Measurements from ENCODE around the gene FN1. TPM values are rescaled to one million over a fixed set of nuclear protein-coding genes. Genes with fewer than 3 reads are reported as not detected.

Gene FN1
- total and polyA plus RNA-seq, 2 donors (not counting 1 experiment from before 2014, with no cell fraction given) = 0.05 TPM; not detected in 1

- intact Hi-C loops (cut with micrococcal nuclease) = no loop called here
- ChIA-PET CTCF (no interaction called here), POLR2A (no interaction called here)
- H3K4me1 ChIP-seq (ENCODE audit: control insufficient read depth in 2 of 2, insufficient read depth in 2 of 2, low read length in 2 of 2) = no peaks in the 10 kb centered on the region
- no peaks in the 10 kb centered on the region for H3K9me3 Mint-ChIP-seq (ENCODE audit: insufficient read depth)
- H4K20me1 ChIP-seq (ENCODE audit: control insufficient read depth, insufficient read depth, low read length, poor library complexity, severe bottlenecking) = no peaks in the 10 kb centered on the region
- H3K4me3 Mint-ChIP-seq = no peak overlapping the region
- ATAC-seq (ENCODE audit: low read depth) (no peak), DNase-seq (no peak)
- no peak overlapping the region for H3K4me2 ChIP-seq (replicated peaks; ENCODE audit: low read depth, low read length, poor library complexity, severe bottlenecking)
- no peaks in the 10 kb centered on the region for H3K4me1 Mint-ChIP-seq
- H2AFZ ChIP-seq (ENCODE audit: insufficient read depth, low read depth, low read length, poor library complexity, severe bottlenecking) = no peak overlapping the region
- no peaks in the 10 kb centered on the region for H3K27me3 ChIP-seq (replicated peaks in 1 of 4; ENCODE audit: control extremely low read depth in 1 of 4, control insufficient read depth in 3 of 4, insufficient read depth in 4 of 4, low read length in 3 of 4)
- H3K27me3 Mint-ChIP-seq = no peaks in the 10 kb centered on the region
- peaks cover 0 to 4% of the 10 kb centered on the region in 2 experiments for H3K36me3 ChIP-seq (replicated peaks in 1 of 2; ENCODE audit: control extremely low read depth in 1 of 2, control insufficient read depth in 1 of 2, extremely low read depth in 1 of 2, insufficient read depth in 2 of 2, low read length in 1 of 2)
- no peak overlapping the region for H3K27ac ChIP-seq (ENCODE audit: low read length in 2 of 2)
- no peak overlapping the region for H3K27ac Mint-ChIP-seq
- no peaks in the 10 kb centered on the region for H3K79me2 ChIP-seq (ENCODE audit: control insufficient read depth, insufficient read depth, low read length)
- no peak for TF ChIP-seq EZH2 (IDR thresholded peaks at IDR 0.05; ENCODE audit: borderline replicate concordance, insufficient read depth, low read depth, low read length, poor library complexity, severe bottlenecking)
- TF ChIP-seq, protein P1, sequence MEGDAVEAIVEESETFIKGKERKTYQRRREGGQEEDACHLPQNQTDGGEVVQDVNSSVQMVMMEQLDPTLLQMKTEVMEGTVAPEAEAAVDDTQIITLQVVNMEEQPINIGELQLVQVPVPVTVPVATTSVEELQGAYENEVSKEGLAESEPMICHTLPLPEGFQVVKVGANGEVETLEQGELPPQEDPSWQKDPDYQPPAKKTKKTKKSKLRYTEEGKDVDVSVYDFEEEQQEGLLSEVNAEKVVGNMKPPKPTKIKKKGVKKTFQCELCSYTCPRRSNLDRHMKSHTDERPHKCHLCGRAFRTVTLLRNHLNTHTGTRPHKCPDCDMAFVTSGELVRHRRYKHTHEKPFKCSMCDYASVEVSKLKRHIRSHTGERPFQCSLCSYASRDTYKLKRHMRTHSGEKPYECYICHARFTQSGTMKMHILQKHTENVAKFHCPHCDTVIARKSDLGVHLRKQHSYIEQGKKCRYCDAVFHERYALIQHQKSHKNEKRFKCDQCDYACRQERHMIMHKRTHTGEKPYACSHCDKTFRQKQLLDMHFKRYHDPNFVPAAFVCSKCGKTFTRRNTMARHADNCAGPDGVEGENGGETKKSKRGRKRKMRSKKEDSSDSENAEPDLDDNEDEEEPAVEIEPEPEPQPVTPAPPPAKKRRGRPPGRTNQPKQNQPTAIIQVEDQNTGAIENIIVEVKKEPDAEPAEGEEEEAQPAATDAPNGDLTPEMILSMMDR (IDR thresholded peaks at IDR 0.05) = no peak
- no peak overlapping the region for H3K4me3 ChIP-seq (ENCODE audit: control extremely low read depth in 1 of 5, extremely low read depth in 1 of 5, insufficient read depth in 1 of 5, low read depth in 2 of 5, low read length in 4 of 5)
- H3K9me3 ChIP-seq (ENCODE audit: control extremely low read depth in 1 of 3, control insufficient read depth in 2 of 3, insufficient read depth in 1 of 3, low read length in 2 of 3) = no peaks in the 10 kb centered on the region
- no peak overlapping the region for H3K9ac ChIP-seq (ENCODE audit: low read length)
These were observed 67.4 kb downstream of the FN1 start for GRCh38 chr2:215368493-215368809.

- H3K79me2 ChIP-seq (ENCODE audit: control insufficient read depth, insufficient read depth, low read length) = no peaks in the 10 kb centered on the region
- no peaks in the 10 kb centered on the region for H4K20me1 ChIP-seq (ENCODE audit: control insufficient read depth, insufficient read depth, low read length, poor library complexity, severe bottlenecking)
- peaks cover 0 to 6% of the 10 kb centered on the region in 2 experiments for H3K36me3 ChIP-seq (replicated peaks in 1 of 2; ENCODE audit: control extremely low read depth in 1 of 2, control insufficient read depth in 1 of 2, extremely low read depth in 1 of 2, insufficient read depth in 2 of 2, low read length in 1 of 2)
- H3K4me3 ChIP-seq (ENCODE audit: control extremely low read depth in 1 of 5, extremely low read depth in 1 of 5, insufficient read depth in 1 of 5, low read depth in 2 of 5, low read length in 4 of 5) = no peak overlapping the region
- ChIA-PET POLR2A (no interaction called here), CTCF (no interaction called here)
- no peaks in the 10 kb centered on the region for H3K27me3 Mint-ChIP-seq
- no peaks in the 10 kb centered on the region for H3K9me3 ChIP-seq (ENCODE audit: control extremely low read depth in 1 of 3, control insufficient read depth in 2 of 3, insufficient read depth in 1 of 3, low read length in 2 of 3)
- WGBS (ENCODE audit: insufficient coverage) = 100% methylated on average over 3 of the region's 11 CpGs
- H2AFZ ChIP-seq (ENCODE audit: insufficient read depth, low read depth, low read length, poor library complexity, severe bottlenecking) = no peak overlapping the region
- no peak overlapping the region for H3K27ac Mint-ChIP-seq
- H3K27ac ChIP-seq (ENCODE audit: low read length in 2 of 2) = no peak overlapping the region
- intact Hi-C loops (cut with micrococcal nuclease) = no loop called here
- TF ChIP-seq, protein P1 (IDR thresholded peaks at IDR 0.05) = no peak
- no peak for TF ChIP-seq EZH2 (IDR thresholded peaks at IDR 0.05; ENCODE audit: borderline replicate concordance, insufficient read depth, low read depth, low read length, poor library complexity, severe bottlenecking)
- no peak overlapping the region for H3K4me2 ChIP-seq (replicated peaks; ENCODE audit: low read depth, low read length, poor library complexity, severe bottlenecking)
- no peaks in the 10 kb centered on the region for H3K4me1 ChIP-seq (ENCODE audit: control insufficient read depth in 2 of 2, insufficient read depth in 2 of 2, low read length in 2 of 2)
- H3K9ac ChIP-seq (ENCODE audit: low read length) = no peak overlapping the region
- DNase-seq (no peak), ATAC-seq (ENCODE audit: low read depth) (no peak)
- H3K4me3 Mint-ChIP-seq = no peak overlapping the region
- H3K4me1 Mint-ChIP-seq = peaks cover 2% of the 10 kb centered on the region
- H3K27me3 ChIP-seq (replicated peaks in 1 of 4; ENCODE audit: control extremely low read depth in 1 of 4, control insufficient read depth in 3 of 4, insufficient read depth in 4 of 4, low read length in 3 of 4) = no peaks in the 10 kb centered on the region
- H3K9me3 Mint-ChIP-seq (ENCODE audit: insufficient read depth) = no peaks in the 10 kb centered on the region
These were observed 68.0 kb downstream of the FN1 start for GRCh38 chr2:215367662-215368492.
